ENCODE results near the gene MPC1L. TPM values are rescaled to one million over a fixed set of nuclear protein-coding genes. Genes with fewer than 3 reads are reported as not detected.
A peak's percentile ranks its signal among the peaks of the same experiment; 100 is the strongest.

Gene MPC1L
- total and polyA plus RNA-seq, 2 of the 8 experiments (the other 6 are each of a cell fraction or from before 2014, with no cell fraction given), result not detected

DNA sequence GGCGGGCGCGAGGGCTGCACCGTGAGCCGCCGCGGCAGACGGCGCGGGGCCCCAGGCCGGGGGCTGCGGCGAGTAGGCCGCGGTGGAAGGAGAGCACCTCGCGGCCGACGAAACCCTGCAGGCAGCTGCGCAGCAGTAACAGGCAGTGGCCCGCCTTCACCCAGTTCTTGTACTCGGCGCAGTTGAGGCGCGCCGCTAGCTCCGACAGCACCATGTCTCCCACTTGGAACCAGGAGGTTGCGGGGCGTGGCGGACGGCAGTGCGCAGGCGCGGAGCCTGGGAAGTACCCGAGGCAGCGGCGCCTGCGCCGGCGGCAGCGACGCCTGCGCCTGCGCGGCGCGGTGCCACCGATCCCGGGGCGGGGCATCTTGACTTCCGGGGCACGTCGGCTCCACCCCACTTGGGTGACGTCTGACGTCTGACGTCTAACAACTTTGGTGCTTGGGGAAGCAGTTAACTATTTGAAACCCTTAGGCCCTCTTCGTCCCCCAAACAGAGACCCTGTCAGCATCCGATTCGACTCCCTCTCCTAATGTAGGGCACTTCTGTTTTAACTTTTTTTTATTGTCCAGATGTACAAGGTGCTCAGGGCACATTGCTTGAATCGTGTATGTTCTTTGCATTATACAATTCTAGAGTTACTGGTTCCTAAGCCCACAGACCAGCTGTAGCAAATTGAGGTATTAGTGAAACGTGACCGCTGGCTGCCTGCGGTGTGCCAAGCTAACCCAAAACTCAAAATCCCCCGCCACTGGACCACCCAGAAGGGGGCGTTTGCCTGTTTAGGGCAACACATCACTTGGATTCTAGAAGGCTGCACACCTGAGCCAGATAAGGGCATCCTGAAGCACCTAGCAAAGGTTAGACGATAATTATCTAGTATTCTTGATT, 24.3 kb downstream of the MPC1L start, which contains the start of gene CXorf38 (continued):
- peak; percentile 43; the same call in 1 of the 2 replicates for TF ChIP-seq TBP (IDR thresholded peaks at IDR 0.05; ENCODE audit: low read depth, low read length)
- TF ChIP-seq RBBP5 (IDR thresholded peaks at IDR 0.05; ENCODE audit: borderline replicate concordance, low read depth, low read length), result no peak
- TF ChIP-seq KDM4A (IDR thresholded peaks at IDR 0.05; ENCODE audit: low read depth, low read length, severe bottlenecking), result no peak
- TF ChIP-seq TAF1 (IDR thresholded peaks at IDR 0.05; ENCODE audit: low read depth, low read length), result peak; percentile 53; the same call in 1 of the 2 replicates
- no peak for TF ChIP-seq SRF (IDR thresholded peaks at IDR 0.05; ENCODE audit: low read depth, low read length)
- TF ChIP-seq CREB1 (IDR thresholded peaks at IDR 0.05), result peak; percentile 83
- no peak for TF ChIP-seq CHD7 (IDR thresholded peaks at IDR 0.05; ENCODE audit: insufficient replicate concordance, low read length)
- TF ChIP-seq POLR2A (IDR thresholded peaks at IDR 0.05; ENCODE audit: control extremely low read depth in 1 of 2, low read depth in 2 of 2, low read length in 2 of 2), result peak; percentile 21 to 67
- no peak for TF ChIP-seq SIRT6 (IDR thresholded peaks at IDR 0.05; ENCODE audit: low read length)
- peak; percentile 83; the same call in 1 of the 2 replicates for TF ChIP-seq SP4 (IDR thresholded peaks at IDR 0.05; ENCODE audit: low read length)
- no peak for TF ChIP-seq JUND (IDR thresholded peaks at IDR 0.05; ENCODE audit: low read length)
